Duodenal mucosa (tissue), 2 donors: ENCODE data around the gene GNG7.
"Not testable (repeated sequence)": the region's sequence is repeated elsewhere in the genome, so short reads cannot be mapped to it uniquely, and the experiment has no call there.

Experiments
- H3K27ac ChIP-seq: one replicate; pipeline ENCODE4 v1.7.0; 2013; ENCODE audit warnings: low read depth, low read length
- H3K27me3 ChIP-seq, 2 donors: one replicate each; pipeline ENCODE4 v1.7.0; 2013; ENCODE audit warnings: low read length in 2 of 2, control low read depth in 1 of 2; ENCODE audit not compliant: insufficient read depth in 2 of 2, control insufficient read depth in 1 of 2
- H3K36me3 ChIP-seq, 2 donors: one replicate each; pipeline ENCODE4 v1.7.0; 2013; ENCODE audit warnings: low read length in 2 of 2, control low read depth in 1 of 2; ENCODE audit not compliant: insufficient read depth in 2 of 2, control insufficient read depth in 1 of 2
- H3K4me1 ChIP-seq, 2 donors: one replicate each; pipeline ENCODE4 v1.7.0; 2013; ENCODE audit warnings: low read length in 2 of 2, control low read depth in 1 of 2; ENCODE audit not compliant: insufficient read depth in 2 of 2, control insufficient read depth in 1 of 2
- H3K4me3 ChIP-seq, 2 donors: one replicate each; pipeline ENCODE4 v1.7.0; 2013; ENCODE audit warnings: low read length in 2 of 2, low read depth in 1 of 2
- H3K9ac ChIP-seq, 2 donors: one replicate each; pipeline ENCODE4 v1.7.0; 2013; ENCODE audit warnings: low read length in 2 of 2, low read depth in 1 of 2
- H3K9me3 ChIP-seq, 2 donors: one replicate each; pipeline ENCODE4 v1.7.0; 2013; ENCODE audit warnings: low read length in 2 of 2, control low read depth in 1 of 2; ENCODE audit not compliant: control insufficient read depth in 1 of 2

Gene GNG7

DNA sequence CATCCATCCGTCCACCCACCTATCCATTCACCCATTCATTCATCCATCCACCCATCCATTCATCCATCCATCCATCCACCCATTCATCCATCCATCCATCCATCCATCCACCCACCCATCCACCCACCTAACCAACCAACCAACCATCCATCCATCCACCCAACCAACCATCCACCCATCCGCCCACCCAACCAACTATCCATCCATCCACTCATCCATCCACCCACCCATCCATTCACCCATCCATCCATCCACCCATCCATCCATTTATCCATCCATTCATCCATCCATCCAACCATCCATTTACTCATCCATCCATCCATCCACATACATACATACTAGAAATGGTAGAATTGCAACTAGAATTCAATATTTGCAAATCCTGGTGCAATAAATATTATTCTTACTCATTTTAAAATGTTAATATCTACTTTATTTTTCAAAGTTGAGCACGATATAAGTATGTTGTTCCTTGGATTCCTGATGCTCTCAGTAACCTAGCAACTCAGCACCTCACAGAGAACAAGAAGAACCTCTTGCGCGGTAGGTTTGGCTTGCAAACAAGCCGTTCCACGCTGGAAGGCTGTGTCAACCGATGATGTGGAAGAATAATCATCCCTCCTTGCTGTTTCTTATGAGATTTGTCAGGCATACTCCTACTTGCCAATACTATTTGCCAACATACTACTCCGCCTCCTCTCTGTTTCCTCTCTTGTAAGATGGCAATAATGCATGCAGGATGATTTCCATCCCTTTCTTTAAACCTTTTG is 111.7 kb downstream of the GNG7 start:
- no peaks in the 10 kb centered on the region for H3K9me3 ChIP-seq

DNA sequence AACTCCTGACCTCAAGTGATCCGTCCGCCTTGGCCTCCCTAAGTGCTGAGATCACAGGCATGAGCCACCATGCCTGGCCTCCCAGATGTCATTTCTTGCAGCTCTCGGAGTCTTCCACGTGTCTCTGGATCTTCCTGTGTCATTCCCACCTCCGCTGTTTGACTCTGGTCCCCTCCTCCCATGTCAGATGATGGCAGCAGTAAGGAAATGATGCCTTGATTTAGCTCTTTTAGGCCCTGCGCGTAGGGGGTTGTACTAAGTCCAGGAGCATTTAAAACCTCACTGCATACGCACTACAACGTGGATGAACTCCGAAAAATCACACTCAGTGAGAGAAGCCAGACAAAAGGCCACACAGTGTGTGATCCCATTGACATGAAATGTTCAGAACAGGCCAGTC is 113.1 kb downstream of the GNG7 start:
- no peaks in the 10 kb centered on the region for H3K27me3 ChIP-seq
- no peaks in the 10 kb centered on the region for H3K36me3 ChIP-seq
- no peak overlapping the region for H3K4me3 ChIP-seq
- H3K9ac ChIP-seq, result no peak overlapping the region
- no peaks in the 10 kb centered on the region for H3K9me3 ChIP-seq
- H3K27ac ChIP-seq, result no peak overlapping the region
- peaks cover 6 to 12% of the 10 kb centered on the region in 2 donors for H3K4me1 ChIP-seq

More for the DNA sequence above, 111.7 kb downstream of the GNG7 start:
- H3K4me1 ChIP-seq, result peaks cover 9 to 12% of the 10 kb centered on the region in 2 donors
- H3K4me3 ChIP-seq, result no peak overlapping the region
- no peak overlapping the region for H3K27ac ChIP-seq
- H3K9ac ChIP-seq, result no peak overlapping the region
- H3K36me3 ChIP-seq, result no peaks in the 10 kb centered on the region
- no peaks in the 10 kb centered on the region for H3K27me3 ChIP-seq

DNA sequence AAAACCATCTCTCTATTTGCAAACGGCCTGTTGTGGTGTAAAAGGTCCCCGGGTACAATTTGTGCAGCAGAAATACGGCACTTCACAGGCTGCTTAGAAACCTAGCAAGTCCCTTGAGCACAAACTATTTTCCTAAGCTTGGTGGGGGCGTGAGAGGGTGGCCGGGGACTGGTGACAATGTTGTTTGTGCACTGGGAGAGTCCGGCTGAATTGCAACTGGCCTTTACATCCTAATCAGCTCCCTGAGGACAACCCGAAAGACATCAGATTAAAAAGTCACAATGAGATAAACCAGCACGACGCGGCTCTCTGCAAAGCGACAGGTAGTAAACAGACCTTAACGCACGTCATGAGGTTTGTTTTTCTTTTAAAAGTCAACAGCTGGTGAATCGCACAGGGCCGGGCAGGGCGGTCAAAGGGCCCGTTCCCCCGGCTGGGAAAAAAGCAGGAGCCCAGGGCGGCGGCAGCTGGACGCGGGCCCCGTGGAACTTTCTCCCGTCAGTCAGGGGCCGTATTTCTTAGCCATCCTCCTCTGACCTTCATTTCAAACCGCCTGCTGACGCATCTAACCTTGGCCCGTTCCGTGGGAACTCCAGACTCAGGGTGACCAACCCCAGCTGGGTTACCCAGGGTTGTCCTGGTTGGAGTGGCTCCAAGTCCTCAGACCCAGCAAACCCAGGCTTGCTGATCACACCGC is 114.3 kb downstream of the GNG7 start:
- H3K27me3 ChIP-seq, result no peaks in the 10 kb centered on the region
- H3K9ac ChIP-seq, result peak overlapping the region in 1 of 2 donors; percentile 39
- no peaks in the 10 kb centered on the region for H3K36me3 ChIP-seq
- H3K27ac ChIP-seq, result no peak overlapping the region
- H3K9me3 ChIP-seq, result no peaks in the 10 kb centered on the region
- H3K4me1 ChIP-seq, result peaks cover 5 to 12% of the 10 kb centered on the region in 2 donors
- H3K4me3 ChIP-seq, result peak overlapping the region in 1 of 2 donors; percentile 19

DNA sequence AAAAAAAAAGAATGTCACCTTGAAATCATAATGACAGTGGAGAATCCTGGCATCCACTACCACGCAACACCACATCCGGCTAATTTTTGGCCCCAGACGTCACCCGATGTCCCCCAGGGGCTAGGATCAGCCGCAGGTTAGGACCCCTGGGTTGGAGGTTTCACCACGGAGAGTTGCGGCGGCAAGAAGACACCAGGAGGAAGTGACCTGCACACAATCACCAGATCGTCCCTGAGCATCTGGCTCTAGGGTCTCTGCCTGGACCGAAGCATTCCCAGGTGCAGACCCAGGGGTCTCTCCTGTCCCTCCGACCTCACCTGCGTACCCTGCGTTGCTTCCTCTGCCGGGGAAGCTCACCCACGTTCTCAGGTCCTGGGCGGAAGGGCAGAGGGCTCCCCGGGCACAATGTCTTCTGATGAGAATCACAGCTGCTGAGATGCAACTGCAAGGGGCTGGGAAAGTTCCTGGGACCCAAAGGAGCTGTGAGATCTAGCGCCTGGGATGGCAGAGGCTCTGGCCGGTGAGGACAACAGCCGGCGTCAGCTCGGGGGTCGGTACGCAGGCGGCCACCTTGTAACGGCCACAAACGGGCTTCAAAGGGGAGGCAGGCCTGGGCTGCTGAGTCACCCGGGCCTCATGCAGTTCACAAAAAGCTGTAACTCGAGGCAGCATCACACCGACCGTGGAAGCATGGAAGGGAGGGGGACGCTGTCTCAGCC is 115.3 kb downstream of the GNG7 start:
- no peak overlapping the region for H3K27ac ChIP-seq
- peaks cover 5 to 12% of the 10 kb centered on the region in 2 donors for H3K4me1 ChIP-seq
- H3K9me3 ChIP-seq, result no peaks in the 10 kb centered on the region
- H3K27me3 ChIP-seq, result no peaks in the 10 kb centered on the region
- no peak overlapping the region for H3K4me3 ChIP-seq
- no peaks in the 10 kb centered on the region for H3K36me3 ChIP-seq
- H3K9ac ChIP-seq, result no peak overlapping the region

DNA sequence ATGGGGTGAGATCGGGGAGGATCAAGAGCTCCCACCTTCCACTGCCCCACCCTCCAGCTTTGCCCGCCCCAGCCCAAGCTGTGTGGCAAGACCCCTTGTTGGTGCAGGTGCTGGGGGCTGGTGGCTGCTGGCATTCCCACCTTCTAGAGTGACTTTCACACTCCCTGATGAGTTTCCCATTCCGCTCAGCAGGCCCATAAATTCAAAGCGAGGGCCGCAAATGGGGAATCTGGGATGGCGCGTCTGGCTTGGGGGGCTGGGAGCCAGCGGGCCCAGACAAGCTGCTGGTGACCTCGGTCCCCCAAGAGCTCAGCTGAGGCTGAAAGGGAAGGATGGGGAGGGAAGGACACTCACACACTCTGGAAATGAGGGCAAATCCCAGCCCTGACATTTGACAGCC is 116.3 kb downstream of the GNG7 start:
- no peak overlapping the region for H3K27ac ChIP-seq

DNA sequence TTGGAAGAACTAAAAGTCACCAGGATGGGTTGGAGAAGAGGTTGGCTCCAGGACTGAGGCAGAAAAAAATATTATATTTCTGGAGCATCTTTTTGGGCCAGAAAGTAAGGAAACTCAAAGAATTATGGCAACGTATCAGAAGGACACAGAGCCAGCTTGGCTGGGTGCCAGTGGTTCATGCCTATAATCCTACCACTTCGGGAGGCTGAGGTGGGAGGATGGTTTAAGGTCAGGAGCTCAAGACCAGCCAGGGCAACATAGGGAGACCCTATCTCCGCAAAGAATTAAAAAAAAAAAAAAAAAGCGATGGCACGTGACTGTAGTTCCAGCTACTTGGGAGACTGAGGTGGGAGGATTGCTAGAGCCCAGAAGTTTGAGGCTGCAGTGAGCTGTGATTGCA is 118.5 kb downstream of the GNG7 start:
- Histone ChIP-seq H3K9ac (no peak overlapping the region), H3K27ac (no peak overlapping the region), H3K27me3 (no peaks in the 10 kb centered on the region), H3K4me3 (no peak overlapping the region), H3K4me1 (peaks cover 13 to 14% of the 10 kb centered on the region in 2 donors), H3K36me3 (no peaks in the 10 kb centered on the region), H3K9me3 (no peaks in the 10 kb centered on the region)

More for the DNA sequence above, 116.3 kb downstream of the GNG7 start:
- H3K4me3 ChIP-seq, result no peak overlapping the region
- H3K36me3 ChIP-seq, result no peaks in the 10 kb centered on the region
- H3K27me3 ChIP-seq, result no peaks in the 10 kb centered on the region
- H3K4me1 ChIP-seq, result peaks cover 5 to 7% of the 10 kb centered on the region in 2 donors
- no peak overlapping the region for H3K9ac ChIP-seq
- no peaks in the 10 kb centered on the region for H3K9me3 ChIP-seq

DNA sequence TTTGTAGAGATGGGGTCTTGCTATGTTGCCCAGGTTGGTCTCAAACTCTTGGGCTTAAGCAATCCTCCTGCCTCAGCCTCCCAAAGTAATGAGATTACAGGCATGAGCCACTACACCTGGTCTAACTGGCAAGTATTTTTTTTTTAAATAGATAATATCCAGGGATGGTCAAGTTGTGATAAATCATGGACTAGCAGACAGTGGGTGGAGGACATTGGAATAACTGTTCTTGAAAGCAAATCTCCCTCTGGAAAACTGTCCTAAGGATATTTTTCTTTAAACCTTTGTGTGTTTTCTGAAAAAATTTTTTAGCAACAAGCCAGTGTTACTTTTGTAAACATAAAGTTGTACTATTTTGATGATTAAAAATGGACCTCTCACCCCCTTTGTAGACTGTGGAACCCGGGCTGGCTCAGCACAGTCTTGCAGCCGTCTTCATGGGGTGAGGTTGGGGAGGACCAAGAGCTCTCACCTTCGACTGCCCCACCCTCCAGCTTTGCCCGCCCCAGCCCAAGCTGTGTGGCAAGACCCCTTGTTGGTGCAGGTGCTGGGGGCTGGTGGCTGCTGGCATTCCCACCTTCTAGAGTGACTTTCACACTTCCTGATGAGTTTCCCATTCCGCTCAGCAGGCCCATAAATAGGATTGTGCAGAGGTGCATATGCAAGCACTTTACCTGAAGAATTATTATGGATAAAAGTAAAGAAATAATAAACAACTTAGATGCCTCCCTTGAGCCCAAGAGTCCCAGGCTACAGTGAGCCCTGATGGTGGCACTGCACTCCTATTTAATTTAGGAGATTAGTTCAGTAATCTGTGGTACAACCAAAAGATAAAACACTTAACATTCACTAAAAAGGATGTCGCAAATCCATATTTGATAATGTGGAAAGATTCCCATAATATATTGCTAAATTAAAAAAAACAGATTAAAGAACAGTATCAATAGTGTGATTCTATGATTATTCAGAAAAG is 119.2 kb downstream of the GNG7 start:
- H3K4me3 ChIP-seq, result no peak overlapping the region
- no peak overlapping the region for H3K9ac ChIP-seq
- no peaks in the 10 kb centered on the region for H3K36me3 ChIP-seq
- no peaks in the 10 kb centered on the region for H3K9me3 ChIP-seq
- peaks cover 15% of the 10 kb centered on the region in 2 donors for H3K4me1 ChIP-seq
- H3K27ac ChIP-seq, result no peak overlapping the region
- H3K27me3 ChIP-seq, result no peaks in the 10 kb centered on the region

DNA sequence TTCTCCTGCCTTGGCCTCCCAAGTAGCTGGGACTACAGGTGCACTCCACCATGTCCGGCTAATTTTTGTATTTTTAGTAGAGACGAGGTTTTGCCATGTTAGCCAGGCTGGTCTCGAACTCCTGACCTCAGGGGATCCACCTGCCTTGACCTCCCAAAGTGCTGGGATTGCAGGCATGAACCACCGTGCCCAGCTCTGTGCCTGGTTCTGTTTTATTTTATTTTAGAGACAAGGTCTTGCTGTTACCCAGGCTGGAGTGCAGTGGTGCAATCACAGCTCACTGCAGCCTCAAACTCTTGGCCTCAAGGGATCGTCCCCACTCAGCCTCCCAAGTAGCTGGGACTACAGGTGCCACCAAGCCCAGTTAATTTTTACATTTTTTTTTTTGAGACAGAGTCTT is 122.1 kb downstream of the GNG7 start:
- not testable (repeated sequence) for H3K27ac ChIP-seq, H3K27me3 ChIP-seq

DNA sequence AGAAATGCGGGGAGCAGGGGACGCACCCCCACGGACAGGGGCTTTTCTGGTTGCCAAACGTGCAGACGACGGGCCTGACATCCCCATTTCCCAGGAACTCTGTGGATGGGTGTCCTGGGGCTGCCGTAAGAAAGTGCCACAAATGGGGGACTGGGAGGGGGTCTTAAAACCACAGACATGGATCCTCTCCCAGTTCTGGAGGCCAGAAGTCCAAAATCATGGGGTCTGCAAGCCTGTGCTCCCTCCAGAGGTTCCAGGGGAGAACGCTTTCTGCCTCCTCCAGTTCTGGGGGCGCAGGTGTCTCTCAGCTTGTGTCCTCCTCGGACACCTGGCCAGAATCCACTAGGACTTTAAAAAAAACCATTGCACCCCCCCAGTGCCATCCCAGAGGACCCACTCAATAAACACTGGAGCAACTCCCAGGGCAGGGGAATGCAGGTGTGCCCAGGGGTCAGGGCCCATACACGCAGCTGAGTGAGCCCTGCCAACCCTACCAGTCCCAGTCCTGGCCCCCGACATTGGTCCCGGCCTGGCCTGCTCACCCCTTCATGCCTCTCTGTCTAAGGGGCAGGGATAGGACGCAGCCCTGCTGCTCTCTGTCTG is 122.7 kb downstream of the GNG7 start:
- Histone ChIP-seq H3K9me3 (no peaks in the 10 kb centered on the region), H3K4me1 (peaks cover 18 to 20% of the 10 kb centered on the region in 2 donors), H3K27ac (peak overlapping the region; percentile 66), H3K27me3 (no peaks in the 10 kb centered on the region), H3K4me3 (peak overlapping the region; percentile 50 to 61), H3K36me3 (no peaks in the 10 kb centered on the region), H3K9ac (peak overlapping the region; percentile 39 to 47)

More for the DNA sequence above, 122.1 kb downstream of the GNG7 start:
- not testable (repeated sequence) for H3K9ac ChIP-seq, H3K36me3 ChIP-seq, H3K4me3 ChIP-seq, H3K9me3 ChIP-seq
- peaks cover 18 to 20% of the 10 kb centered on the region in 2 donors for H3K4me1 ChIP-seq
